EL (cell line): ENCODE data around the gene ABLIM3.
A peak's percentile ranks its signal among the peaks of the same experiment; 100 is the strongest.

Experiments
- DNase-seq: peaks from one replicate; pipeline ENCODE4 v3.0.0-alpha.2; 2016

The ABLIM3 gene

DNA sequence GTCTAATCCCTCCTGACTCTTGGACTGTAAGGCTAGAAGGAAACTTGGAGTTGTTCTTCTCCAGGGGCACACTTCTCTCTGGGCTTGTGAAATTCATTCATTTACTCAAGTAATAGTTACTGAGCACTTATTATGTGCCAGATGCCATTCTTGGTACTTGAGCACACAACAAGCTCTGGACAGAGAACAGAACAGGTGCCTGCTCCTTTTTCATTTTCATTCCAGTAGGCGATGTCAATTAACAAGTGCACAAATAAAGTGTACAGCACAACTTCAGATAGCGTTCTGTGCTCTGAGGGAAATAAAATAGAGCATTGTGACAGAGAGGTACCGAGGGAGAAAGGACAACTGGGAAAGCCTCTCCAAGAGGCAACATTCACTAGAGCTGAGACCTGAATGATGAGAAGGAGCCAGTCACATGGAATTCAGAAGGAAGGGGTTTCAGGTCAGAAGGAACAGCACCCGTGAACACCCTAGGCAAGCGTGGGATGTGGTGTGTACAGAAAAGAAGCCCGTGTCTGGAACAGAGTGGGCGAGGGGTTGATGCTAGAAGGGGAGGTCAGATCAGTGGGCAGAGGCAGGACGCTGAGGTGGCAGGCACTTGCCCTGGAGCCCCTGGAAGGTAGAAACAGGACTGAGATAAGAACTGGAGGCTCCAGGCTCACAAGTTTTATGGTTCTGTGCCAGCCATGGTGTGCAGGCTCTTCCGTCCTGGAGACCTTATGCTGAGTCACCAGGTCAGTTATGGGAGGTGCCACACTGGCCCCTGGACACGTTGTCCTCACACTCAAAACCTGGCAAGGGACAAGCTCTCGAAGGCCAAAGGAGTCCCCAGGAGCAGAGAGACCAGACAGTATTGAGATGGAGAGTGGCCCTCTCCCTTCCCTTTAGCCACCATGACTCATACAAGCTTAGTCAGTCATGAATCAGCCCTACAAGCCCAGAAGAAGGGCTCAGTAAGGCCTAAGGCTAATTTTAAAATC is 7.2 kb upstream of the ABLIM3 start:
- peak; percentile 97 for DNase-seq

GRCh38 chr5:149134778-149135500 is 6.4 kb upstream of the ABLIM3 start:
- peak; percentile 53 for DNase-seq

GRCh38 chr5:149135536-149136201 is 5.6 kb upstream of the ABLIM3 start:
- peak; percentile 92 for DNase-seq

GRCh38 chr5:149138182-149138923 is 2.9 kb upstream of the ABLIM3 start:
- no peak for DNase-seq

GRCh38 chr5:149140197-149141002 is 893 bp upstream of the ABLIM3 start:
- no peak for DNase-seq

DNA sequence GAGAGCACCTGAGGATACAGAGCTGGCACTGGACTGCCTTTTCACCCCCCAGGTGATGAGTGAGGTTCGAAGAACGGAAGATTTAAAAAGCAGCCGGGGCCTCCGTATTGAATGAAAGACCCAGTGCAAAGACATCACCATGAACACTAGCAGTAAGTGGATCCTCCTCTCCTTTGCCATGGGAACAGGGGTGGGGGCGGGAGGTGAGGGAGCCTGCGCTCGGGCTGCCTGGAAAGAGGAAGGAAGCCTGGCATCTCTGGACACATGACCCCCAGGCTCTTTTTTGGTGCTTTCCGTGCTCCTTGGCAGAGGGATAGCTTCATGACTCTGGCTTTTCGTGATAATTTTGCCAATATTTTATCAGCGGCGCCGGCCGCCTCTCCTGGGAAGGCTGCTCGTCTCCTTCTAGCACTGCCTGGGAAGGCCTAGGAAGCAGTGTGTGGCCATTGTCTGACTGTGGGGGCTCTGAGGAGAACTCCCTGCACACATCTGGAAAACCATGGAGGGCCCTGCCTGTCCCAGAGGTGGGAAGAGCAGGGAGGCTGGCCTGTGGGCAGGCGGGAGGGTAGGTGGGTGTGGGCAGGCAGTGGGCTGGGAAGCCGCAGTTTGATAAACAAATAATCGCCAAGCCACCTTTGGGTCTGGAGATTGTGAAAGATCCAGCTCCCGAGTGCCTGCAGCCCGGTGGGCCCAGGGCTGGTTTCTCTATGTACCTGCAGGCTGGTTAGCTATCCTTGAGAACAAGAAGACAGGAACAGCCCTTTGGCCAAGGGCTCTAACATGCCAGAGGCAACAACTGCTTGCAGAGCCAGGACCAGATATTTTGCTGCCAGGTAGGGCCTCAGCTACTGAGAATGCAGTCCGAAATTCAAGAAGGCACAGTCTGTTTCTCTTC is 911 bp downstream of the ABLIM3 start:
- peak; percentile 54 for DNase-seq

DNA sequence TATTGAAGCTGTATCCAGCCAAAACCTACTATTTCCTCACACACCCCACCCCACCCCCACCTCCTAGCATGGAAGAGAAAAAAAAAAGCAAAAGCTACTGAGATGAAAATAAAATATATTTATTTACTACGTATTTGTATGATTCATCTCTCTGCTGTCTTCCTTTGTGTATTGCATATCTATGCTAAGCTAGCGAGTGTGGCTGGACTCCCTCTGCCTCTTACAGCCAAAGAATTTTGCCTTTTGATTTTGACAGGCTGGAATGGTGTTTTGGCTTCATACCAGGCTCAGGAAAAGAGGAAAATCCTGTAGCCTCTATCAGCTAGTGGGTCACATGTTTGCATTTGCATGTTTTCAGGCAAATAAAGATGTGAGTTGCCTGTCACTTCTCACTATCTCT is 2.2 kb downstream of the ABLIM3 start:
- peak; percentile 75 for DNase-seq

DNA sequence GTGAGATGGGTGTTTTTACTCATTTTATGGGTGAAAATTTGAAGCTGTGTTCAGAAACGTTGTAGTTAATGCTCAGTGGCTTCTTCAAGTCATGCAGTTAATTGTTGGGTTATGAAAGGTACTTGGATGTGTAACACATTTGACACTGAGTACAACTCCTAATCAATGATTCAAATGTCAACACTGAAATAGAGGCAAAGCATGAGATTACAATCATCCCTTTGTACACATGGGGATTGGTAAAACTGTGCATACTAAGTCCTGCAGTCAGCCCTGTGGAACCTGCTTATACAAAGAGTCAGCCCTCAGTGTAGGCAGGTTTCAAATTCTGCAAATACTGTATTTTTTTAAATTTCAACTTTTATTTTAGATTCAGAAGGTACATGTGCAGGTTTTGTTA is 3.3 kb downstream of the ABLIM3 start:
- no peak for DNase-seq

GRCh38 chr5:149145138-149145537 is 3.8 kb downstream of the ABLIM3 start:
- DNase-seq = no peak

GRCh38 chr5:149147676-149148075 is 6.4 kb downstream of the ABLIM3 start:
- DNase-seq = no peak

- DNase-seq = no peak
Observed at GRCh38 chr5:149149942-149150341, 8.6 kb downstream of the ABLIM3 start.

GRCh38 chr5:149150457-149150856 is 9.2 kb downstream of the ABLIM3 start:
- DNase-seq = peak; percentile 33

DNA sequence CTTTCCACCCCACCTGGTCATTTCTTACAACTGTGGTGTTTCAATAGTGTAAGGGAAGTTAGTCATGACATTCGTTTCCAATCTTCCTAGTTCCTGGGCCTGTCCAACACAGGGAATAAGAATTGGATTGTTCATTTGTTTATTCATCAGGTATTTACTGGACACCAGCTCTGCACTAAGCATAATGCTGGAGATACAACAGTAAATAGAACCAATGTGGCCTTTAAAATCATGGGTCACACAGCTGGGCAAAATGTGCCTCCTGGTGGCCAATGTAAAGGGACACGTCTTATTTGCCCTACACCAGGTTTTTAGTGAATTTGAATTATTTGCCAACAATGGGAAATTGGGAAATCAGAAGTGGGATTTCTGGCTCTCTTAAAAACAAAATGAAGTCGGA is 10.4 kb downstream of the ABLIM3 start:
- peak; percentile 26 for DNase-seq

DNA sequence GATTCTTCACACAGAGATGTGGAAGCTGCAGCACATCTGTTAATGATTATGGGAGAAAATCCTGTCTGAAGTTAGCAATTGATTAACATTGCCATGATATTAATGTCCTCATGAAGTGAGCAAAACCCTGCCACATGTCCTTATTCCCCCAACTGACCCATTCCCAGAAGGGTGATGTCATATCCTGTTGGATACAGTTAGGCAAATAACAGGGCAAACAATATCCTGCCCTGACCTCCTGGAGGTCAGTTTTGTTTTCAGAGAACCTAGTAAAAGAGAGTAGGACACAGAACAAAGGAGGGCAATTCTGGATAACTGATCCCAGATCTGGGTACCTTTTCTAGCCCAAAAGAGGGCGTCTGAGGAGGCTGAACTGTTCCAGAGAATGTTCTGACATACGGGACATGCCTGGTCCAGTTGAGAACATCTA is 11.0 kb downstream of the ABLIM3 start:
- peak; percentile 81 for DNase-seq

GRCh38 chr5:149153193-149153750 is 12.0 kb downstream of the ABLIM3 start:
- DNase-seq = no peak

GRCh38 chr5:149153751-149154610 is 12.7 kb downstream of the ABLIM3 start:
- no peak for DNase-seq

DNA sequence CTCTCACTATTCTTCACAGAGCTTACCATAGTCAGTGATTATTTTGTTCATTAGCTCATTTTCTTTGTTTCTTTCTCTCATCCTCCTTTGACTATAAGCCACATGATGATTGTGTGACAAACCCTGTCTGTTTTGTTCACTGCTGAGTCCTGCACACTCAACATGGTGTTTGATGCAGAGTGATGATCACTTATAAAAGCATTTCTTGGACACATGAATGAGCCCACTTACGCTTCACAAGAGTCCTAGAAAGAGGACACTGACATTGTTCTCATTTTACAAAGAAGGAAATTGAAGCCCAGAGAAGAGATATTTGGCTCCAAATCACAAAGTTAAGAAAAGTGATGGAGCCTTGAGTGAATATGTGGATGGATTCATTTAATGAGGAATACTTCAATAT is 13.4 kb downstream of the ABLIM3 start:
- DNase-seq = no peak

DNA sequence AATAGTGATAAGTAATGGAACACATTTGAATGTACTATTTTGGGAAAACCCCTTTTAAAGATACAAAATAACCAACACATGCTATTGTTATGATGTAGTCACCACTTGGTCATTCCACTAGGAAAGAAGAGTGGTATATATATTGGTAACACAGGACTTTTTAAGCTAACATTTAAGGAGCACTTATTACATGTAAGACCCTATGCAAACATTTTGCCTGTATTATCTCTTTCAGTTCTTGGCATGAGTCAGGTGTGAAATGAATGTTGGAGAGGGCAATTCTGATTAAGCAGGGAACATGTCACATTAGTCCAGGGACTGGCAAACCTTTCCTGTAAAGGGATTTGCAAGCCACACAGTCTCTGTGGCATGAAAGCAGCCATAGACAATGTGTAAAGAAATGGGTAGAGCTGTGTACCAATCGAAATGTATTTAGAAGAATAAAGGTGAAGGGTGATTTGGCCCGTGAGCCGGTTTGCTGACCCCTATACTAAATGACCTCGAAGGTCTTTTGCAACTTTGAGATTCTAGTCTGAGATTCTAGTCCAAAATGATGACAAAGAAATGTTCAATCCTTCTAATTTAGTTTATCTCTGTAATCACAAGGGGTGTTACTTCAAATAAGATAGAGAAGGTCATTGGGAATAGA is 15.3 kb downstream of the ABLIM3 start:
- DNase-seq = no peak

- no peak for DNase-seq
Observed at GRCh38 chr5:149157330-149157729, 16.0 kb downstream of the ABLIM3 start.
